Activated CD4-positive, CD25-positive, alpha-beta regulatory T cell treated with anti-CD3 and anti-CD28 coated beads, Interleukin-2, amount 50 U/mL, for 16 hours (primary cell): ENCODE measurements around the gene SCN3A.

Experiments used
- DNase-seq: peaks from one replicate; pipeline ENCODE4 v3.0.0-alpha.2; 2020; ENCODE audit warnings: low read depth, low spot score

The SCN3A gene

DNA sequence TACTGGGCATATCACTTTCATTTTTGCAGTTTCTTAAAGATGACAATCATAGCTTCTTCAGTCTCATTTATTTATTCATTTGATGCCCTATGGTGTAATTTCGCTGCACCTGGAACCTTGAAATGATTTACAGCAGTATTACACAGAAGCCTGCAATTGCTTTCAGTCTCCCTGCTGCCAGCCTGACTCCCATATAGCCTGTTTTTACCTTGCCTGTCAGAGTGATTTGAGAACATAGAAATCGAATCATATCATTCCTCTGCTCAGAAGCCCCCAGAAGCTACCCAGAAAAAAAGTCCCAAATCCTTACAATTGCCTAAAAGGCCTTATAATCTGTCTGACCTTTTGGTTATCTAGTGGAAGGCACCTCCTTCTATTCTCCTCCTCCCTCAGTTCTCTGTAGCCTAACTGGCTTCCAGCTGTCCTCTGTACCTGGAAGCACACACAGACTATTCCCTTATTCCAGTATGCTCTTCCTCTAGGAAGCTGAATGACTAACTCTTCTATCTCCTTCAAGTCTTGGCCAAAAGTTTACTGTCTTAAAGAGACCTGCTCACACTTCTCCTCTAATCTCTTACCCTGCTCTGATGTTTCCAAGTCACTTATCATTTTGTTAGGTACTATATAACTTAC, 12.6 kb downstream of the SCN3A start:
- no peak for DNase-seq

DNA sequence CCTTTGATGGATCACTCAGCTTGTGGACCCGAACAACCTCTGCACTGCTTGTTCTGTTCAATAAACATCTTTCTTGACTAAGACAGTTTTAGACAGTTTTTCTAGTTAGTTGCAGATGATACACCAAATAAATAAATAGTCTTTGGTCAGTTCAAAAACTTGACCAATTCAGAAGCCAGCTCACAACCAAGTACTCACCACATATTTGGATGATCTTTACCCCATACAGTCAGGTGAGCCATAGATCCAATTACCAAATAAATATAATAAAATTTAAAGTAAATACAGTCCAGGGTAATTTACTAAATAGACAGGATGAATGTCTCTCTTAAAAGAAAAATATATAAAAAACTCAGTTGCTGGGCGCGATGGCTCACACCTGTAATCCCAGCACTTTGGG, 18.2 kb downstream of the SCN3A start:
- DNase-seq = no peak

DNA sequence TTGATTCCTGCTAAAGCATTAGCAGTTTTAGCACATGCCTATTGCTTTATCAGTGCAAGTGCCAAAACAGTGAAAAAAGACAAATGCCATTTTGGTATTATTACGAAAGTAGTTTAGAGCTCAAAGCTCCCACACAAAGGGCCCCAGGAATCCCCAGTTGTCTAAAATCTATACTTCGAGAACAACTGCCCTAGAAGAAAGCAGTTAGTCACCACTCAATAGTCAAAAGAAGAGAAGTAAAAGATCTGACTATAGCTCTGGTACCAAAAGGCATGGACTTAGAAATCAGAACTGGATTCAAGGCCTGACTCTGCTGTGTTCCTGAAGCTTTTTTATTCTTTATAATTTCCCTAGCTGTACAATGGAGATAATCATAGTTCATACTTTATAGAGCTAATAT, 21.8 kb downstream of the SCN3A start:
- DNase-seq = no peak

DNA sequence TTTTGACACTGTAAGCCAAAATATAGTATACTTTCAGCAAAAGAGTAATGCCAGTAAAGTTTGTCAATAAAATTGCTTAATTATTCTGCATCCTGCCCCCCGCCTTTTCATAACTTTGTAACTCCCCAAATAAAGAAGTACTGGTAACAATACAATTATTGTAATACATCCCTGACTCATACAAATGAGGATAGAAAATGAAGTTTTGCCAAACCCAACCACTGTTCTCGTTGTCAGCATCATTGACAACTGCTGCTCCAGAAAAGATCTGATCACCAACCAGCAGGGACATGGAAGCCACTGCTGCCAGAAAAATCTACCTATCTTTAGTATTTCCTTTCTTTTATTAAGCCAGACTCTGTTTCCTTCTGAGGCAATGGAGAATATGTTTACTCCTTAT, 27.1 kb downstream of the SCN3A start:
- DNase-seq = no peak

DNA sequence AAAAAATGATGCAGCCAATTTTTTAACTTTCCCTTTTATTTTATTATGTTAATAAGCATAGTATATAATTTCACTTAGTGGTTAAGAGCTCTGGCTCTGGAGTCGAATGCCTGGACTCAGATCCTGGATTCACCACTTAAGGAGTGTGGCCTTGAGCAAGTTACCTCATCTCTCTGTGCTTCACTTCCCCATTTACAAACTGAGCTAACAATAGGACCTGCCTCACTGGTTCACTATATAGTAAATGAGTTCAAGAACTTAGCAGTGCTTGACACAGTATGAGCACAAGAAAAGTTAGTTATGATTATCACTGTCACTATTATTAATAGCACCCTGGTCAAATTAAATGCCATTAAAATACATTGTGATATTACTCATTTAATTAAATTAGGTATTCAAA, 30.6 kb downstream of the SCN3A start:
- DNase-seq = no peak

DNA sequence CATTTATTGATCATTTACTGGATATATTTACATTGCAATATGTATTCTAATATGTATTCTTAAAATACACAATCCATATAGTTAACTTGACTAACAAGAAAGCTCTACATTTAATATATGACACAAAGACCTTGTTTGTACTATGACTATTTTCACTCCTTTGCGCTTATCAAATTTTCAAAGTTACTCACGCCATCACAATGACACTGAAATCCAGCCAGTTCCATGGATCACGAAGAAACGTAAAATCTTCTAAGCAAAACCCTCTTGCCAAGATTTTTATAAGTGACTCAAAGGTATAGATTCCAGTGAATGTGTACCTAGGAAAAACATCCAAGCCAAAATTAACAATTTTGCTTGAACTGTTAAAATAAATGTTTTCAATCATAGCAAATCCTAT, 39.6 kb downstream of the SCN3A start:
- DNase-seq = no peak

DNA sequence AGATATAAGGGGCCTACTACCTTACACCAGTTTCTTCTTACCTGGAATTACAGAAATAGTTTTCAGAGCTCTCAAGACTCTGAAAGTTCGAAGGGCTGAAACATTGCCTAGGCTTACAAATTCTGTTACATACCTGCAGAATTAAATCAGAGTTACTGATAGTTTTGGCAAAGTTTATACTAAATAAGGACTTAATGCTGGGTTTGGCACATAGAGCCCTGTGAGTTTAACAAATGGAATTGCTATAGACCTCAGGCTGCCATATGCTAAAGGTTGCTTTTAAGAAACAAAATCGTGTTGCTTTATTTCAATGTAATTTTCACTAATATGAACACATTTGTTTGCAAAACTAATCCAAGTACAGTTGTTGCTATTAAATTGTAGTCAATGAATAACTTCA, 40.1 kb downstream of the SCN3A start:
- no peak for DNase-seq

DNA sequence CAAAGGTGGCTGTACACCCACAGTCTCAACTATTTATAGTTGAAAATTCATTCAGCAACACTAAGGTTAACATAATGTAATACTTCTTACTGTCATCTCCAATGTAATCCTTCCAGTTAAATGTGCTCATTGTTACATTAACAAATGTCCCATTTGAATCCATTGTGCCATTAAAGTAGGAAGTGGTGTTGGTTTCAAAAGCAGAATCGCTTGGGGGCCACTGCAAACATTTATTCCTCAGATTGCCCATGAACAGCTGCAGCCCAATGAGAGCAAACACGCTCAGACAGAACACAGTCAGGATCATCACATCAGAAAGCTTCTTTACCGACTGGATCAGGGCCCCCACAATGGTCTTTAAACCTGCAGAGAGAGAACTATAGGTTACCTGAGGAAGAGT, 41.4 kb downstream of the SCN3A start:
- no peak for DNase-seq

DNA sequence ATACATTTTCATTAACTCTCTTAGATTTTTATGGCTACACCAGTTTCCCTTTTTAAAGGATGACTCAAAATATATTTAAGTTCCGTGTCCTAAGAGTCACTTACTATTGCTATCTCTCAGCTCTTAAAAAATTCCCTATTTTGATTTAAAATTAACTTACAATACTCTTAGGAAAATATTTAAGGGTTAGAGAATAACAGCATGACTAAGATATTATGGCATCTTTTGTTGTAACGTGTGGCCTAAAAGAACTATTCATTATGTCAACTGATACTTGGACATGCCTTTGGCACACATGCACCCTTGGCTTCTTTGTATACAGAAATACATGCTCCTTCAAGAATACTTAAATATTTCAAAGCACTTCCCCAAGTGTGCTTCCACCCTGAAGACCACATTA, 42.3 kb downstream of the SCN3A start:
- DNase-seq = no peak

DNA sequence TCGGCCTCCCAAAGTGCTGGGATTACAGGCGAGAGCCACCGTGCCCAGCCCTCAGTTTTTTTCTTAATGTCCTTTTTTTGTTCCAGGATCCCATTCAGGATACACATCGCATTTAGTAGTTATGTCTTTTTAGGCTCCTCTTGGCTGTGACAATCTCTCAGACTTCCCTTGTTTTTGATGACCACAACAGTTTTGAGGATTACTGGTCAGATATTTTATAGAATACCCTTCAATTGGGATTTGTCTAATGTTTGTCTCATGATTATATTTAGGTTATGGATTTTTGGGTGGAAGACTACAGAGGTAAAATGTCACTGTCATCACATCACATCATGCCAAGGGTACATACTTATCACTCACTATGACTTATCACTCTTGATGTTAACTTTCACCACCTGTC, 46.7 kb downstream of the SCN3A start:
- DNase-seq = no peak

DNA sequence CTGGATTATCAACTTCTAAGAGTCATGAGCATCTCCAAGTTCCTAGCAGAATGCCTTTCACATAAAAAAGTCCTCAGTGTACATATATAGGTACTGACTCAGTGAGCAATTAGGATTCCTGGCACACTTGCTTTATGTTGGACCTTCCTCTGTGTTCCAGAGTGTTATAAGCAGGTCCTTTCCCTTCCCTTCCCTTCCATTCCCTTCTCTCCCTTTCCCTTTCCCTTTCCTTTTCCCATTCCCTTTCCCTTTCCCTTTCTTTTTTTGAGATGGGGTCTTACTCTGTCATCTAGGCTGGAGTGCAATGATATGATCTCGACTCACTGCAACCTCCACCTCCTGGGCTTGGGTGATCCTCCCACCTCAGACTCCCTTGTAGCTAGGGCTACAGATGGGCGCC, 48.7 kb downstream of the SCN3A start:
- DNase-seq = no peak

DNA sequence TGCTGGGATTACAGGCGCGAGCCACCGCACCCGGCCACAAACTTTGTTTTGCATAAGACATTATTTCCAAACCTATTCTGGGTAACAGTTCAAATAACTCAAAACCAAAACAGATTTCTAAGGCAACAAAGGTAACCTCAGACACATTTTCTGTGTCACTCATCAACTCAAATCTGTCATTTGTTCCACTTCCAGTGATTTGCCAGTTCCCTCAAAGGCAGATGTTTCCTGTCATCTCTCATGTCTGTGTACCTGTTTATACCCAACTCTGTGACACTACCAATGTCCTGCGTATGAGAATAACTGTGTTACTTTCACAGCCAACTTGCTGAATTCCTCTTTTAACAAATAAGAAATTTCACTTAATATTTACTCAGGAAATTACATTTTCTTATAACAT, 54.4 kb downstream of the SCN3A start:
- no peak for DNase-seq

DNA sequence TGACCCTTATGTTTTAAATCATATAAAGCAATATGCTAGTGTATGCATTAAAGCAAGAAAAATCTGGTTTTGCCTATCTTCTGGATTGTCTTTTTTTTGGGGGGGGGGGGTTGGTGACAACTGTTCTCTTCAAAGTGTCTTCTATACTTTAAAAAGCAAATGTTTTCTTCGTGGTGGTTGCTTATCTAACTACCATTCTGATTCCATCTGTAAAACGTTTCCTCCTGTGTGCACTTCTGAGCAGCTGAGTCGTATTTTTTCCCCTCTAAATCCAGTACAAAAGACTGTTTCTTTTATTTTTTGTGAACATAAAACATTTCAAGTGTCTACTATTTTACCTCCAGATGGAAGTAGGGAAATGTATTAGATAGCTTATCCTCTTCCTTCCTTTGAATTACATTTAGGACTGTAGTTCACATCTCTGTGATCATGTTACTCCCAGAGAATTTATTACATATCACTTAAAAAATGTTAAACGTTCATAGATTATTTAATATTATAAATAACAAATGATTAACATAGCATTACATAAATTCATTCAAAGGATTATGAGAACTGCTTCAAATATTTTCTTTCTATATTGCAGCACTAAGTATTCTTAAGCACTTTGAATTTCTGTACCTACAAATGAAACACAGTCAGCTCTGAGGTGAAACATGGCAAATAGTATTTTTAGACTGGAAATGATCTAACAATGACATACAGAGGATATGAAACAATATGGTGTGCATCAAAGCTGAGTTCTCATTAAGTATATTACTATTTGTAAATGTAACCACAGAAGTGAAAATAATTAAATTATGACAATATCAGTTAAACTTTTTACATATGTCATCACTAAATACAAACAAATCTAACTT, 56.4 kb downstream of the SCN3A start:
- no peak for DNase-seq

DNA sequence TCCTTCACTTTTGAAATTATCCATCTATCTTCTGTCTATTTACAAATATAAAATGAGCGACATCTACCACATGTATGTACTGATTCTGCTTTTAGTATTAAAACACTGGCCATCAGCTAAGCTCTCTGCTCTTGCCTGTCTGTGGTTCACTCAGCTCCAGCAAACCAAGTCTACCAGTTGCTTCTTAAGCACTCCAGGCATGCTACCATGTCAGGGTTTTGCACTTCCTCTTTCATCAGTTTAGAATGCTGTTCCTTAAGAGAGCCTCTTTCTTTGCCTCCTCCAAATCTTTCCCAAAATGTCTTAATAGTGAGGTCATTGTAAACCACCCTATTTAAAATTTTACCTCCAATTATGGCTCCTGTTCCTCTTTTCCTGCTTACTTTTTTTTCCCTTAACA, 59.5 kb downstream of the SCN3A start:
- DNase-seq = no peak

DNA sequence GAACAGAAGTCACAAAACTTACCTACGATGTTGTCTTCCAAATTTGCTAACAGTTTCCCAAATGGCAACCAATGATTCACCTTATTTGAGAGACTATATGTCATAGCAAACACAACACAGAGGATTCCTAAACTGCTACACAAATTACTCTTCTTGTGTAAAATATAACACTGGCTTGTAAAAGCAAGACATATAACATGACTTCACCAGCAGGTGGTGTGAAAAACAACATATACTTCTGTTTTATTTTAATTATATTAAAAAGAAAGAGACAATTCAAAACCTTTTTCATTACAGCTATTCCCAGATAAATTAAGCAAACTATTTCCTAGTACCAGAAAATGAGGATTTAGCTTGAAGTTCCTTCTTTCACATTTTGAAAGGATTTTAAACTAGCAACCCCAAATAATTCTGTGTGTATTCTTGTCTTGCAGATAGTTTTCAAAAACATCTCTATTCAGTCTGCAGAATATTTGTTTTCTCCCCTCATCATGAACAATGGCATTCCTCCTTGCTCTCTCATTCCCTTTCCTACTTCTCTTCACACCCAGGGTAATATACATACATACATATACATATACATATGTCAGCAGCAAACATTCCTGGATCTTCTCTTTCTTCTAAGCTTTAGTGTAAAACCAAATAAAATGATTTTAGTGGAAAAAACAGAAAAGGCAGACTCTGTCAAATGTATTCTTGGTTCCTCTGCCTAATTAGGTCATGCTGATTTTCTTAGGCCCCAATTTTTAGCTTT, 62.1 kb downstream of the SCN3A start:
- no peak for DNase-seq

DNA sequence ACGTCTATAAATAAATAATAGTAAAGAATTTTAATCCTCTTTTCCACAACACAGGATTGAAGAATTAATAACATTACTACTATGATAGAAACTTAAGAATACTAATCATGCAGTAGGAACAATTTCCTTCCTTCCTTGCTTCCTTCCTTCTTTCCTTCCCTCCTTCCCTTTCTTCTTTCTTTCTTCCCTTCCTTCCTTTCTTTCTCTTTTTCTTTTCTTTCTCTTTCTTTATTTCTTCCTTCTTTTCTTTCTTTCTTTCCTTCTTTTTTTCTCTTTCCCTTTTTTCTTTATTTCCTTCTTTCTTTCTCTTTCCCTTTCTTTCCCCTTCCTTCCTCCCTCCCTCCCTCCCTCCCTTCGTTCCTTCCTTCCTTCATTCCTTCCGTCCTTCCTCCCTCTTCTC, 77.6 kb downstream of the SCN3A start:
- no peak for DNase-seq

DNA sequence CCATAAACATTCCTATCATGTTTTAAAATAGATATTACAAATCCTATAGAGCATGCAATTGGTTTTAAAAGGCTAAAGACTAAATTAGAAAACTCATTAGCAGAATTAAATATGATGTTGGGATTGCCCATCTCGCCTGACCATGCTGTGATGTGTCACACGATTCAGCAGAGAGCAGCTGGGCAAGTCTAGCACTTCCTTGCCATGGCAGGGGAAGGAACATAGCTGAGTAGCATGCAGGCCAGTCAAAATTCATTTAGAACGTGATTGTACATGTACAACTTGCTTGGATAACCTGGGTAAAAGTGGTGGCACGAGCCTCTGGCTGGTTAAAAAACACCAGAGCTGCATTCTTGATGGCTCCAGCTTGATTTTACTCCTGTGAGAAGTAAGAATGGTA, 81.3 kb downstream of the SCN3A start:
- no peak for DNase-seq

DNA sequence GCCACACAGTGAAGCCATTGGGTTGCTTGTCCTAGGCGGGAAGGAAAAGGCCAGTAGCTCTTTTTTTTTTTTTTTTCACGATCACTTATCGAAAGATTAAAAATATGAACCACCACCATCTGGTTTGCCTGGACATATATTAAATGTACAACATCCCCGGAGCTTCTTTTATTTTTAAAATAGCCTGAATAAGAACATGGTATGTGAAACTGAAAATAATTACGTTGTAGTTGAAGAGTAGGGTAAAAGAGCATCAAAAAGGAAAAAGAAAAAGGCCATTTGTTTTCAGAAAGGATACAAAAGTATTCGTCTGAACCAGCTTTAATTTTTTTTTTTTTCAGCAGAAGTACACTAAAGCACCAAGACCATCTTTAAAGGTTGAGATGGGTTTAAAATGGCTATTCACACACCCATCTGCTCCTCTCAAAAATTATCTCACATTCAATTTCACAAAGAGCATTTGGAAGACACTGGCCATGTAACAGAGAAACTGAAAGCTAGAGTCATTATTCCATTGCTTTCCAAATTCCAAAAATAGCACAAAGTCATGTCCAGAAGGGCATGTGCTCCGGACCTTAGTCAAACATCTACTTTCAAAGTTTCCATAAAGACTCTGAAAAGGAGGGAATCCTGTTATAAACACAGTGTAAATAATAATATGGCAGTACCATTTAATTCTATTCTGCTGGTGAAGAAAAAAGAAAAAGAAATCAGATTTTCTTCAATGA, 82.9 kb downstream of the SCN3A start:
- no peak for DNase-seq

DNA sequence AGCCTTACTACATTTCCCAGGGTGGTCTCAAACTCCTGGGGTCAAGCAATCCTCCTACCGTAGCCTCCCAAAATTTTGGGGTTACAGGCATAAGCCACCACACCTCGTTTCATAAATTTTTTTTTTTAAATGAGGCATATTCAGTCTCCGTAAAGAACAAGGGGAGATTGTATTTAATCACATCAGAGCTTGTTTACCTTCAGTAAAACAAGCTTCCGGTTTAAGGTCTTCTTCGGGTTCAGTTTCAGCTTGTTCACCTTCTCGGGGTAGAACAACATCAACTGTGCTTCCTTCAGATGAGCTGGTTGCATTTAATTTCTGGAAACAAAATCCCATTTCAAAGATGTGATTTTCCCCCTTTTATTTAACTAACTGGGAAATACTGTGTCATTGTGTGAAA, 88.6 kb downstream of the SCN3A start:
- no peak for DNase-seq

DNA sequence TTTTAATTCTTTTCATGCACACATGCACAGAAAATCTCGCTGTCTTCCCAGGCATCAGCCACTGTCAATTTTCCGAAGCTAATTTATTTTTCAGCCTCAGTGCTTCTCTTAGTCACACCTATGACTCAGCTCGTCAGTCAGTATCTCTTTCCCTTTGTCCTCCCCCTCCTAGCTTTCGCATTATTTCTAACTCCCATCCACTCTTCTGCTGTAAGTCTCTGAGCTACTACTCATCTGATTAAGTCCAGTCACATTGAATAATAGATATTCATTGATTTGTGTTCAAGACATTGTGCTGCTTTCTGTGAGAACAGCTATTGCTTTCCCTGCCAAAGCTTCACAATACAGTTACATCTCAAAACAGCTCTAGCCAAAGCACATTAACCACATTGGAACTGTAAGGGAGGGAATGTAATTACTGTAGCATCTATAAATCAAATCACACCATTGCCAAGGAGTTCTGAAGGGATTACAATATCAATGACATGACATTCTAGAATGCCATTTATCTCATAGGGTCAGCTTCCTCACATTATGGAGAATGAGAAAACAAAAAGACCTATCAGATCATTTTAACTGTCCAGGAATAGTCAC, 89.4 kb downstream of the SCN3A start:
- DNase-seq = no peak

DNA sequence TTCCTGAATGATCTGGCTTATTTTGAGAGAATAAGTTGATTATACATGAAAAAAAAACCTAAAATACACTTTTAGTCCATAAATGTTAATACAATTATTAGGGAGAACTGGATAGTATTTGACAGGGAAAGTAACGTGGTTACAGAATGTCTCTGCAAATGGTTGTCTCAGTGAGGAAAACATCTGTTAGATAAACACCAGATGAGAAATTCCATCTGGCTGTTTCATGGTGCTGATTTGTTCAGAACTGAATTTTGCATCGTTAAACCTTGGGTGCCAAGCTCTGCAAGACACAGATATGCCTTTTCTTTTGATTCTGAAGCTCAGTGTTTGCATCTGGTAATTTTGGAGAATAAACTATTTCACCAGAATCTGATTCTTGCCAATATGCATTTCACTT, 90.4 kb downstream of the SCN3A start:
- no peak for DNase-seq

DNA sequence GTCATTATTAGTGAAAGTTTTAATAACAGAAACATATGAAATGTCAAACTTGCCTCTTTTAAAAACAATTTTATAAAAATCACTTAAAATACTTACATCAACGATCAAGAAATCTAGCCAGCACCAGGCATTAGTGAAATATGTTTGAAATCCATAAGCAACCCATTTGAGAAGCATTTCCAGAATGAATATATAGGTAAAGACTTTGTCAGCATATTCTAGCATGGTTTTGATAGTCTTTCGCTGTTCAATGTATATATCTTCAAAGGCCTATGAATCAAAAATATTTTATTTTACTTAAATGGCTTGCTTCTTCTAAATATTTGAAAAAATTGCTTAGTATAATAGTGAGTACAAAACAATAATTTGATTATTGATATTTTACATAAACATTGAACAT, 91.1 kb downstream of the SCN3A start:
- DNase-seq = no peak
